Psoas muscle (tissue), 8 donors: ENCODE measurements around the gene LAS1L. TPM values are rescaled to one million over a fixed set of nuclear protein-coding genes. Genes with fewer than 3 reads are reported as not detected.

Experiments
- ATAC-seq, 4 donors: fragments of 200-7000 bp; cut with Tn5 transposase; one replicate each; pipeline ENCODE4 v1.9.1; 2020; ENCODE audit warnings: moderate library complexity in 3 of 4, mild to moderate bottlenecking in 2 of 4
- DNase-seq, 2 donors: peaks; one replicate each; pipeline ENCODE4 v3.0.0-alpha.2; 2020
- H3K27ac ChIP-seq: fragments of 200-600 bp; one replicate; pipeline ENCODE4 v1.8.0; 2022
- H3K27me3 ChIP-seq, 3 donors: fragments of 200-600 bp in 1 of 3; one replicate each; pipeline versions ENCODE4 v1.6.1 to v1.8.0; 2013 to 2022; ENCODE audit warnings: low read length in 2 of 3, mild to moderate bottlenecking in 2 of 3, moderate library complexity in 1 of 3; ENCODE audit not compliant: insufficient read depth in 3 of 3
- H3K36me3 ChIP-seq, 2 donors: fragments of 200-600 bp in 1 of 2; one replicate each; pipeline versions ENCODE4 v1.6.1 to v1.8.0; 2013 to 2022; ENCODE audit warnings: low read depth in 1 of 2, mild to moderate bottlenecking in 1 of 2, moderate library complexity in 1 of 2; ENCODE audit not compliant: insufficient read depth in 1 of 2
- H3K4me1 ChIP-seq: fragments of 200-600 bp; one replicate; pipeline ENCODE4 v1.8.0; 2022
- H3K4me3 ChIP-seq: fragments of 200-600 bp; one replicate; pipeline ENCODE4 v1.8.0; 2022; ENCODE audit warnings: mild to moderate bottlenecking
- H3K9me3 ChIP-seq: fragments of 200-600 bp; one replicate; pipeline ENCODE4 v1.8.0; 2022
- WGBS, 3 donors: extraction: QIAGEN DNeasy Blood & Tissue Kit; methylation state at CpG; one replicate each; pipeline versions ENCODE4 v1.1.6 to v1.1.7; 2013; 5-methylcytosine and 5-hydroxymethylcytosine counted together
- intact Hi-C, 2 donors: fragments of 100-400 bp; cut with DNase I; formaldehyde crosslinking; loops; one replicate each; pipeline versions ENCODE4 v1.11.0 to v1.14.2; 2022
- polyA plus RNA-seq, 3 donors: library from polyadenylated mRNA; stranded (reverse); fragments of 200-250 nt; gene quantifications; one replicate each; pipeline ENCODE4 v1.2.3, GENCODE V29; 2013
- total RNA-seq, 4 donors: library from RNA; stranded (reverse); fragmentation: NEBNext Ultra II Directional in 2 of 4; extraction: Animal tissue kit (Norgen Biotek cat#: 25700) in 2 of 4; gene quantifications; one replicate each; pipeline versions ENCODE4 v1.2.1 to v1.2.4, GENCODE V29; 2021 to 2023
- TF ChIP-seq, protein P1 (sequence below): fragments of 200-600 bp; IDR thresholded peaks from one replicate; pipeline ENCODE4 v1.8.0; 2022; ENCODE audit warnings: antibody characterized with exemption
- donor health status: healthy with polysubstance abuse.
- donor health status: DM: no; HTN: no; CAD: no; lungs with moderate emphysema.
- donor health status: Bipolar disorder and iron deficiency.
- donor health status: healthy.
- donor health status: DM: yes; HTN: yes; CAD: no.
- donor health status: DM: no; HTN: no; CAD: no.
- donor health status: DM: no; HTN: no; CAD: no.
- donor health status: DM: yes; HTN: yes; CAD: no.

Gene LAS1L
- total and polyA plus RNA-seq, 7 donors, result 7.9 to 23.5 (median 13.9) TPM

- H3K36me3 ChIP-seq, result no peaks in the 10 kb centered on the region
- no peak overlapping the region for H3K4me3 ChIP-seq
- no peaks in the 10 kb centered on the region for H3K4me1 ChIP-seq
- intact Hi-C loops, result no loop called here
- no peaks in the 10 kb centered on the region for H3K27me3 ChIP-seq
- TF ChIP-seq, protein P1, sequence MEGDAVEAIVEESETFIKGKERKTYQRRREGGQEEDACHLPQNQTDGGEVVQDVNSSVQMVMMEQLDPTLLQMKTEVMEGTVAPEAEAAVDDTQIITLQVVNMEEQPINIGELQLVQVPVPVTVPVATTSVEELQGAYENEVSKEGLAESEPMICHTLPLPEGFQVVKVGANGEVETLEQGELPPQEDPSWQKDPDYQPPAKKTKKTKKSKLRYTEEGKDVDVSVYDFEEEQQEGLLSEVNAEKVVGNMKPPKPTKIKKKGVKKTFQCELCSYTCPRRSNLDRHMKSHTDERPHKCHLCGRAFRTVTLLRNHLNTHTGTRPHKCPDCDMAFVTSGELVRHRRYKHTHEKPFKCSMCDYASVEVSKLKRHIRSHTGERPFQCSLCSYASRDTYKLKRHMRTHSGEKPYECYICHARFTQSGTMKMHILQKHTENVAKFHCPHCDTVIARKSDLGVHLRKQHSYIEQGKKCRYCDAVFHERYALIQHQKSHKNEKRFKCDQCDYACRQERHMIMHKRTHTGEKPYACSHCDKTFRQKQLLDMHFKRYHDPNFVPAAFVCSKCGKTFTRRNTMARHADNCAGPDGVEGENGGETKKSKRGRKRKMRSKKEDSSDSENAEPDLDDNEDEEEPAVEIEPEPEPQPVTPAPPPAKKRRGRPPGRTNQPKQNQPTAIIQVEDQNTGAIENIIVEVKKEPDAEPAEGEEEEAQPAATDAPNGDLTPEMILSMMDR, result no peak
- H3K27ac ChIP-seq, result no peak overlapping the region
- DNase-seq (no peak), ATAC-seq (no peak)
- WGBS, 3 donors, result 25 to 46% (median 38%) methylated on average over 4 of the region's 4 CpGs
- peaks cover 11% of the 10 kb centered on the region for H3K9me3 ChIP-seq
Measured at GRCh38 chrX:65463550-65463949, 71.0 kb downstream of the LAS1L start.

Other genes with a start within 250 kb of the LAS1L start
- gene MSN, start 132.9 kb upstream of the LAS1L start, total RNA-seq, result 100 to 1,000 TPM in 1 of 4 donors, 10 to 100 TPM in 3; 66.0 to 101 (median 84.1) TPM
- 100 to 1,000 TPM in 1 of 3 donors, 10 to 100 TPM in 2; 31.4 to 133 (median 36.1) TPM for gene MSN, start 132.9 kb upstream of the LAS1L start, polyA plus RNA-seq